HG02884 (cell line): ENCODE results near the gene TLNRD1.

Source experiments
- ATAC-seq: cut with Tn5 transposase; IDR thresholded peaks from one replicate; pipeline ENCODE4 v1.9.1; 2021; ENCODE audit warnings: mild to moderate bottlenecking, moderate library complexity; ENCODE audit not compliant: unreplicated experiment

The TLNRD1 gene

DNA sequence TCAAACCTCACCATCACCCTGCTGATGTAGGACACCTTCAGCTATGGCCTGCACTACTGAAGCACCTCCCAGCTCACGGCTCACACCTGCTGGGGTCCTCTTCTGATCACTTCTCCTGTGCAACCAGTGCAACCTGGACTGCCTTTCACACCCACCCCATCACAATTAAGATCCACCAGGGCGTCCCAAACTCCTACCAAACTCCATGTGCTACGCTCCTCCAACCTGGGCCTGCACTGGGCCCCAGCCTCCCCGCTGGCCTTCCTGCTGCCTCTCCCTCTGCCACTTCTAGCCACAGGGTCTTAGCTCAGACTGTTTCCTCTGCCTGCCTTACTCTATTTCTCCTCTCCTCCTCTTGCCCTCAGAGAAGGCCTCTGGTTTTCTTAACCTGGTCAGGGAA lies 23.9 kb upstream of the TLNRD1 start:
- no peak for ATAC-seq

DNA sequence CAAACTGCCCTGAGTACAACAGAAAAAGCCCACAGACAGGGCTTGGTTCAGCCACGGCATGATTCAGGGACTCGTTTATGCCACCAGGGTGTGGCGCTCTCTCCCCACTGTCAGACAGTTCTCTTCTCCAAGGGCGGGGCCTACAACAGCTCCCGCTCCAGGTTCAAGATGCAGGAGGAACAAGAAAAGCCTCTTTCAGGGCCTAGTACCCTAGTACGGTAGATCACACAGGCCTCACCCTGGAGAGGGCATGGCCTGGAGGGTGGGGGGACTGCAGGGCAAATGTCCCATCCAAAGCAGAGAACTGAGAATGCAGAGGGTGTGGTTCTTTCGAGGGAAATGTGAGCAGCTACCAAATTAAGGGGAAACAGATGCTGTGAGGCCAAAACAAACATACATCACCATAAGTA lies 23.1 kb upstream of the TLNRD1 start:
- no peak for ATAC-seq

DNA sequence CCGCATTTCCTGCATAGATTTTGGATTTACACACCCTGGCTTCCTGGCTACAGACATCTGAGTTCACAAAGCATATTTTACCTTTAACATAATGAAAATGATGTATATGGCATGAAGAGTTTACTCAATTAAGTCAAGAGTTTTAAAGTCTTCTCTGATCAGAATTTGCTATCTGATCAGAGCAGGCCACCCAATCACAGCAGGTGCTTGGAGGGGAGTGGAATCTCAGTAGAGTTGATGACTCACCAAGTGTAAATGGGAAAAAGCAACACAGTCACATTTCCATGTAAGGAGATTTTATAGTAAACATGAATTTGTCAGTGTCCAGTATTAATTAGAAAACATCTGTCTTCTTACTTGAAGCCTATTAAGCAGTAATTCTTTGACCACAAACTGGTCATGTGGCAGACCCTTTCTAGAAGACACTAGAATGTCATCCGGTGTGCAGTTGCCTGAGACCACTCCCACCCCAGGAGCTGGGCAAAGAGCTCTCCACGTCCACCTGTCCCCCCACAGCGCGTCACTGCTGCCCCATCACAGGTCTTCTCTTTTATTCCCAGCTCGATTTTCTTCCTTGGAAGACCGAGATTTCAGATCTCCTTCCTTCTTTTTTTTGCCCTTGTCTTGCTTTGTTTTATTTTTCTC lies 21.9 kb upstream of the TLNRD1 start:
- ATAC-seq = no peak

DNA sequence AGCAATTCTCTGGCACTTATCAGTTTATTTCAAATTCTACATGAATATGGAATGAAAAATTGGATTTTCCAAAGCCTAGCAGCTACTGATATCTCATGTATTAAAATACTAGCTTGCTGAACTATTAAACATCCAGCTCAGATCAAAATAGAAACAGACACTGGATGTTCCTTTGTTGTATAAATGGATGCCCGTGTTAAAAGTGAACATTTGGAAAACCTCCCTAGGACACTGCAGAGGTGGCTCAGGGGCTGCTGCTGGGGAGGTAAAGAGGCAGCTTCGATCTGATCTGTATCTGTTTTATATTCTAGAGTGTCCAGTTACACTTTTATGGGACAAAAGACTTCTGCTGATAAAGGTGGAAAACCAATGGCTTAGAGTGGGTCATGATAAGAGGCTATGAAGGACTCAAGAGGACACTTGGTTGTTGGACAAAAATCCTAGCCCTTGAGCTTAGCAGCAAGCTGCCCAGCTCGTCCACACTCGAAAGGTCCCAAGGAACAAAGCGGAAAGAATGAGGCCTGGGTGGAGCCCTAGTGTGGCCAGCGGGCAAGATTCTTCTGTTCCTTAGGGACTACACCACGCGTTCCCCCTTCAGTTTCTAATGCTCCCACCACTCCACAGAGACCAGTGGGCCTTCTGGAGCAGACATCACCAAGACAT lies 21.1 kb upstream of the TLNRD1 start:
- ATAC-seq = no peak

DNA sequence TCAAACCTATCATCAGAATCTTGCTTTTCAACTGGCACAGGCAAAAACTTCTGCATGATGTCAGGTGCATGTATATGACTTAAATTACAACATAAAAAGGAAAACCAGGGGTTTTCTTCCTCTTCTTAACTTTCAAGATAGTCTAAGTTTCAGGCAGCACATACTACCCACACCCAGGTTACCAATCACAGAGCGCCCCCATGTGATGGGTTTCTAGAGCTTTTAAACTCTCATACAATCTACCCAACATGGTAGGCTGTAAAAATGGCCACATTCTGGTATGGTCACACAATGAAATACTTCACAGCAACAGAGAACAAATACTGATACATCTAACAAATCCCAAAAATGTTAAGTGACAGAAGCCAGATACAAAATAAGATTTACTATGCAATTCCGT lies 18.5 kb upstream of the TLNRD1 start:
- peak; percentile 50 for ATAC-seq

DNA sequence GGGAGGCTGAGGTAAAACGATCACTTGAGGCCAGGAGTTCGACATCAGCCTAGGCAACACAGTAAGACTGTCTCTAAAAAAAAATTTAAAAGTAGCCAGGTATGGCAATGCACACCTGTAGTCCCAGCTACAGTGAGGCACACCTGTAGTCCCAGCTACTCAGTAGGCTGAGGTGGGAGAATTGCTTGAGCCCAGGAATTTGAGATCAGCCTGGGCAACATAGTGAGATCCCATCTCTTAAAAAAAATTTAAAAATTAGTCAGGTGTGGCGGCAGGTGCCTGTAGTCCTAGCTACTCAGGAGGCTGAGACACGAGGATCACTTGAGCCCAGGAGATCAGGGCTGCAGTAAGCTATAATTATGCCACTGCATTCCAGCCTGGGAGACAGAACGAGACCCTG lies 17.9 kb upstream of the TLNRD1 start:
- no peak for ATAC-seq

DNA sequence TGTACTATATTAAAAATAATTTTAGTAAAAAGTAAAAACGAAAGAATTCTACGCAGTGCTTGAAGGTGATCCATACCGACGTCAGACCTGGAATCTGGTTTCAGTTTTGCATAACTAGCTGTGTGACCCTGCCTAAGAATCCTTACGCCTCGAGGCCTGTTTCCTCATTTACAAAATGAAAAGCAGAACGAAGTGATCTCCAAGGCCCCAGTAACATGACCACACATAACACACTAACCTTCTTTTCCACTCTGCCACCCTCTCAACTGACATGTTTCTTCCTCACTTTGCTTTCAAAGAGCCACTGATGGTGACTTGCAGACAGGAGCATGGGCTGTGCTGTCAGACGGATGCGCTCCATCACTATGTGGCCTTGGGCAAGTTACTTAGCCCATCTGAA lies 15.9 kb upstream of the TLNRD1 start:
- no peak for ATAC-seq

DNA sequence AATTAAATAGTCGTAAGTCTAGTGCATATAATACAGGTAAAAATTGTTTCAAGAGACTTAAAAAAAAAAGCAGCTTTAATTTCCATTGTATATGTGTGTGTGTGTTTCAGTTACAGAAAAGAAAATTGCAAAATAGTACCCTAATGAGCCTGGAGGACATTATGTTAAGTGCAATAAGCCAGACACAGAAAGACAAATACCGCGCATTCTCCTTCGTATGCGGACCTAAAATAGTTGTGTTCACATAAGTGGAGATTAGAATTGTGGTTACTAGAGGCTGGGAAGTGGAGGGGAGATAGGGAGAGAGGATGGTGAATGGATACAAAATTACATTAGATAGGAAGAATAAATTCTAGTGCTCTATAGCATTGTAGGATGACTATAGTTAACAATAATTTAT lies 14.7 kb upstream of the TLNRD1 start:
- ATAC-seq = no peak

DNA sequence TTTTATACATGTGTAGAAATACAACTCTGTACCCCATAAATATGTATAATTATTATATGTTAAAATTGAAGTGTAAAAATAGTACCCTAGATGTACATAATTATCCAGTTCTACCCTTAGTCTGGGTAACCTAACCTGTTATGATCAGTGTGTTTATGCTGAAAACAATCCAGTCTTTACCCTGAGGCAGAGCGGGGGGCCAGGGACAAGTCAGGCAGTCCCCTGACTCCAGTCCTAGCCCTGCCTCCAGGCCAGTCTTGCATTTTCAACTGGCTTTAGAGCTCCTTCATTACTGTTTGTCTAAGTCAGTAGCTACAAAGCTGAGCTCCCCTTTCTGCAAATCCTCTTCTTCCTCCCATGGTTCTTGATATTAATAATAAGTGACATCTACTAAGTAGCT lies 14.2 kb upstream of the TLNRD1 start:
- no peak for ATAC-seq

DNA sequence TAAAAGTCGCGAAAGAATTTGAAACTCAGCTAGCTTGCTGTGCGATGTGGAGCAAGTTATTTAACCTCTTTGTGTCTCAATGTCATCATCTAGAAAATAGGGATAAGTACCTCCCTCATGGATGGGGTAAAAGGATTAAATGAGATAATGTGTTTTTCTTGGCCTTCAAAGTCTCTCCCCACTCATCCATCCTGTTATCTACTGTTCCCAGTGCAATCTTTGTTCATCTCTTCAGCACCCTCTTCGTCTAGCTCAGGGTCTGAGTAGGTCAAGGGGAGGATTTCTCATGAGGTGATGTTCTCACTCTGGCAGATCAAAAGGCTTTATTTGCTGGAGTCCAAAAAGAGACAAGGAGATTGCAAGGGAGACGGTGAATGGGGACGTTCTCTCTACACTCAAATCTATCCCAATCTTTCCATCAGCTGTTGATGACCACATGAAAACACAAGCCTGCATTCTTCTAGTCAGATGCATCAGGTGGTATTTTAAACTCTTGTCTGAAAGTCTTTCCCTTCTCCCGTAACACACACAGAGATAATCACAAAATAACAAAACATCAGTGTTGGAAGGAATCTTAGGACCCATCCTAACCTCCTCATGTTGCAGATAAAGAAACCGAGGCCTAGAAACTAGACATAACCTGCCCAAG lies 12.5 kb upstream of the TLNRD1 start:
- no peak for ATAC-seq

DNA sequence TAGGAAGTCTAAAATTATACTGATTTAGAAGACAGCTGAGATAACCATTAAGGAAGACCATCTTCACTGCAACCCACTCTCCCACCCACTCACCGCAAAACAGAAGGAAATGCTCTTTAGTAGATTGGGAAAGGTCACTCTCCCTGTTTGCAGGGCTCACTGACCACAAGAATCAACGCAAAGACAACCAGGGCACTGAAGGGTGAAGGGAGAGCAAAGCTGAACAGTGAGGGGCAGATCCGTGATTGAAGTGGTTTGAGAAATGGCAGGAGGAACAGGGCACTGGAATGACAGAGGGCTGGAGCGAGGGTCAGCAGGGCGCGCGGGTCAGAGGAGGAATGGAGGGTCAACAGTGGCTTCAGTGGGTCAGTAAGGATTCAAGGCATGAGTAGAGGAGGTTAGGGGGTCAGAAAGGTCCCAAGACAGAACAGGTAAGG lies 11.6 kb upstream of the TLNRD1 start:
- ATAC-seq = no peak

DNA sequence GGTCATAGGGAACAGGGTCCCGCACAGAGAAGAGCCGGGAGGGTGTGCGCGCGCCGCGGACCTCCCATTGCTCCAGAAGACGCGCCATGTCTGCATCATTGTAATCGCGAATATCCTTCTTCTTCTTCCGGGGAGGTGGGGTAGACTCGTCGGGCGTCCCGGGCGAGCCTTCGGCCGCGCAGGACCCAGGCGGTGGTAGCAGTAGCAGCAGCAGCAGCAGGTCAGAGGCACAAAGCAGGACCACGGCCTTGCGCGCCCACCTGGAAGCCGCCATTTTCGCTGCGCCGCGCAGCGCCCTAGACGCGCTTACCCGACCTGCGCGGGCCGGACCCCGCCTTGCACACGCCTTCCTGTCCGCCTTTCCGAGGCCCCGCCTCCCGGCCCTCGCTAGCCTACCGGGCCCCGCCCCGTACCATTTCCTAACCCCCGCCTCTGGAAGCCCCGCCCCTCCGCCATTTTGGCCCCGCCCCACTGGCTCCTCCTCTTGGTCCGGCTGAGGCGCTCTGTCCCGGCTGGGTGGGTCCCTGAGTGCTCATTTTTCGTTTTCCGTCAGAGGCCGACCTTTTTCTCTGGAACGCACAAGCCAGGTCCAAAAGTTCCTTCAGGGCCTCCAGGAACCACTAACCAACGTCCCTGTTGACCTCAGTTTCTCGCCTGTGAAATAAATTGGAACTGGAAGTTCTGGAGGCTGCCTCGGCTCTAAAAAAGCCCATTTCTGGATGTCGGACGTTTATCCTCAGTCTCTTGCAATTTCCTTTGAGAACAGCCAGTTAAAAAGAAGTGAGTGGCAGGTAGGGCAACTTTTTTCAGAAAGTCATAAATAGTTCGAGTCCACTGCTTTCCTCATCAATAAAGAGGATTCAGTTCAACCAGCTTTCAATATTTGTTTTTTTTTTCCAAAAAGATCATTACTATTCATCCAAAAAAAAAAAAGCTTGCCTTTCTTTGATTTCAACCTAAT lies 10.9 kb upstream of the TLNRD1 start, which contains the start of gene MESD:
Gene MESD (minus strand): TSS at position 302 of the 961 bp plus-strand sequence. CDS start 28 bp downstream, at position 274.
- peak; percentile 93 for ATAC-seq

DNA sequence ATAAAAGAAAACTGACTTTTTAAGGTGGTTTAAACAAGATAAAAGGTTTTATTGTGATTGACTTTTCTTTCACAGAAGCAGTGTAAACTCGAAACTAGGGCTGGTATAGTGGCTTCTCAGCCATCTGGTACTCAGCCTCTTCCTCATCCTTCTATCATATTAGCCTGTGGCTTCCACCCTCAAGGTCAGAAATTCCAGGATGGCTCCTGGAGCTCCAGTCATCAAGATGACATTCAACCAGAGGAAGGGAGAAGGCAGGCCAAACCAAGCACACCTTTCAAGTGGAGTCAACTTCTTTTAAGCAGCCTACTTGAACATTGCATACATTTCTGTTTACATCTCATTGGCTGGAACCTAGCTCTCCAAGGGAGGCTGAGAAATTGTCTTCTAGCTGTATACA lies 9.8 kb upstream of the TLNRD1 start:
- no peak for ATAC-seq

DNA sequence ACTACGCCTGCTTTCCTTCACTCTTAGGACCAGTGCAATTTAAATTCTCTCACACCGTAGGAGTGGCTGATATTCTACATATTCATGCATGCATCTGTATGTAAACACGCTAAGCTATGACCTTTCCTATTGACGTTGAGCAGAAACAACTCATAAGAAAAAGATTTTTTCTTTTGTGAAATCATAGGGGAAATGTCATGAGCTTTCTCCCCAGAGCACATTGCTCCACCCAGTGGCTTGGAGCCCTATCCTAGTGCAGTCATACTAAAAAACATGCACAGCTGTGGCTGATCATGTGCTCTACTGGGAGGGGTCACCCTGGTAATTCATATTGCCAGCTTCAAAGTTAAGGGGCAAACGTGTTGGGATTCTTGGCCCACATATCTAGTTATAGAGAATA lies 9.3 kb upstream of the TLNRD1 start:
- ATAC-seq = no peak

DNA sequence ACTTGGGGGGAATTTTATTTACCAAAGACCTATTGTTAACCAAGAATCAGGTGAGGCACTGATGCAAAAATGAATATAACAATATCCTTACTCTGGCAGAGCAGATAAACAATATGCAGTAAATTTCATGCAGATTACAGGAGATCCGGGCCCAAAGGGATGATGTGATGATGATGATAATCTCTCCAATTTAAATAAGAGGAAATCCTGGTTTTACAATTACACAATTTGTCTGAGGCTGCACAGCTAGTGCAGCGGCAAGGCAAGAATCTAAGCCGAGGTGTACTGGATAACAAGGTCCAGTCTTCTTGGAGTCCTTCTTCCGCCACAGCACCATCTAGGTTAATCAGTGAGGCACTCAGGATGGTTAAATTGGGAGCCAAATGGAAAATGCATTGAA lies 8.7 kb upstream of the TLNRD1 start:
- ATAC-seq = no peak

DNA sequence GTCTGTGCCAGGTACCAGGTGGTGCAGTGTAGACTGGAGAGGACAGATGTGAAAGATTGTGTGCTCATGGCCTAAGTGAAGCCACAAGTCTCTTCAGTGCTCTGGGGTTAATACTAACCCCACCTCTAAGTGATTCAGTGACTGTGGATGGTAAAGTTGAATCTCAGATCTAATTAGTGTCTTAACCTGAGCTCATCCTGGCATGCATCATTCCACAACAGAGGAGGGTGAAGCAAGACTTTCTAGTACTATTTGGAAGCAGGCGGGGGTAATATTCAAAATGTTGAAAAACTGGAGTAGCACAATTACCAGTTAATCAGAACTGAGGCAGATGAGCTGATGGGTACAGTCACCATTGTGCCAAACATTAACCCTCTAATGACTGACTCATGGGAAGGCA lies 8.3 kb upstream of the TLNRD1 start:
- ATAC-seq = no peak

DNA sequence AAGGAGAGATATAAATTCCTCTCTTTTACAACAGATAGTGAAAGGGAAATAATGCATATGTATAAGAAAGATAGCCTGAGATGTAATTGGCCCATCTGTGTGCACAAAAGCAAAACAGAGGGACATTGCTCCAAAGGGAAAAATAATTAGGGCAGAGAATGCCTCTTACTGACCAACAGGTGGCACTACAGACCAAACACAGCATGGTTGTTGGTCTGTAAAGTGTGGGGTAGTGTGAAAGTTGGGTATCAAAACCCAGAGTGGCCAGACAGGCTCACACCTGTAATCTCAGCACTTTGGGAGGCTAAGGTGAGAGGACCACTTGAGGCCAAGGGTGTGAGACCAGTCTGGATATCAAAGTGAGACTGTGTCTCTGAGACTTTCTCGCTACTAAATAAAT lies 4.5 kb upstream of the TLNRD1 start:
- ATAC-seq = no peak

DNA sequence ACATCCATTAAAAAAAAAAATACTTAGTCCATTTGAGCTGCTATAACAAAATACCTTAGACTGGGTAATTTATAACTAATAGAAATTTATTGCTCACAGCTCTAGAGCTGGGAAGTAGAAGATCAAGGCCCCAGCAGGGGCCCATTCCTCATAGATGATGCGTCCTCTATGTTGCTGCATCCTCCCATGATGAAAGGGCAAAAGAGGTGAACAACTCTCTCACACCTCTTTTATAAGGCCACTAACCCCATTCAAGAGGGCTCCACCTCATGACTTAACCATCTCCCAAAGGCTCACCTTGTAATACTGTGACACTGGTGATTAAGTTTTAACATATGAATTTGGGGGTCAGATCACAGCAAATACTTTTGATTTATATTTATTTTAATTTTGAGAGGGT lies 3.0 kb upstream of the TLNRD1 start:
- no peak for ATAC-seq

DNA sequence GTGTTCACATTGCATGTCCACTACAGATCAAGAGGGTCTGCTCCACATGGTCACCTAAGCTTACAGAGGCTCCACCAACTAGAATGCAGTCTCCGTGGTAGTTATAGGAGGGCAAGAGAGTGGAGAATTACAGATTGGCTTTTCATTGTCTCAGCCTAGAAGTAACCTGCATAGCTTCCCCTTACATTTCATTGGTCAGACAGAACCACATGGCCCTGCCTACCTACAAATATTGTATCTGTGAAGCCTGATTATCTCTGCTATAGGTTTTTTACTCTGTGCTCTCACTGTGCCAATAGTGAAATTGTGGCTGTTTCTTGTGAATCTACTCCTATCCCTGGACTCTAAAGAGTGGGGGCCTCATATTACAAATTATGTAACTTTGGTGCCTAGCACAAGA lies 2.5 kb upstream of the TLNRD1 start:
- no peak for ATAC-seq

DNA sequence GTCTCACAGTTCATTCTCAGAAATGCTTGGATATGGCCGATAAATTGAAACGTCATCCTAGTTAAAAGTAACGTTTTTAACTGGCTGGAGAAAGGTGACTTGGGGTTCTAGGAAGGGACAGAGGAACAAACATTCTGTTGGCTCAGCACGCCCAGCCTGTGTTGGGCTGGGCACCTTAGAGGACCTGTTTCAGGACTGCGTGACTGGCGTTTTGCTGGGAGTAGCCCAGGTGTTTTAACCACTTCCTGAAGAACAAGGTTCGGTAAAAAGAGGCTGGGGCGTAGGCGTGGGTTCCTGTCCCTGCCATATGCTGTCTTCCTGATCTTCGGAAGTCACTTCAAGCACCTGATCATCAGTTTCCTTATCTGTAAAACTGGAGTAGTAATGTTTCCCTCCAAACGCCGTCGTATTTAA lies 1.1 kb upstream of the TLNRD1 start:
- peak; percentile 31 for ATAC-seq

DNA sequence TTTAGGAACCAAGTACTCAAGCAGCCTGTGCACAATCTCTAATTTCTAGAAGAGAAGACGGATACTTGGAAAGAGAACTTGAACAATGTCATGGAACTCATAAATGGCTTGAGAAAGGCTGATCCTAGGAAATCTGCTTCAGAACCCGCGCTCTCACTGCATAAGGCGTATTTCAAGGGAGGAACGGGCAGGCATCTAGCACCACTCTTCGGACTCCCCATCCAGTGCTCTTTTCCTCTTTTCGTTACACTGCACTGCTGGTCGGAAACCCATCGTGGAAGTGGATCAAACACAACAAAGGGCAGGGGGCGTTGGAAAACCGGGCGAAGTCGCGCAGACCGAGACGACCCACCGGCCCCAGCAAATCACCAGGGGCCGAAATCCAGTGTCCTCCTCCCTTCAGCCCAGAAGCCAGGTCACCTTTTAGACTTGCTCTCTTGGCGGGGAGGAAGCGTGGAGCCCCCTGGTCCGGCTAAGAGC lies 539 bp upstream of the TLNRD1 start:
- no peak for ATAC-seq
